Measurements from ENCODE around the gene SERTAD2. TPM values are rescaled to one million over a fixed set of nuclear protein-coding genes. Genes with fewer than 3 reads are reported as not detected.
A peak's percentile ranks its signal among the peaks of the same experiment; 100 is the strongest.

The SERTAD2 gene
- total and polyA plus RNA-seq, 9 donors = 9.9 to 26.8 (median 20.8) TPM

DNA sequence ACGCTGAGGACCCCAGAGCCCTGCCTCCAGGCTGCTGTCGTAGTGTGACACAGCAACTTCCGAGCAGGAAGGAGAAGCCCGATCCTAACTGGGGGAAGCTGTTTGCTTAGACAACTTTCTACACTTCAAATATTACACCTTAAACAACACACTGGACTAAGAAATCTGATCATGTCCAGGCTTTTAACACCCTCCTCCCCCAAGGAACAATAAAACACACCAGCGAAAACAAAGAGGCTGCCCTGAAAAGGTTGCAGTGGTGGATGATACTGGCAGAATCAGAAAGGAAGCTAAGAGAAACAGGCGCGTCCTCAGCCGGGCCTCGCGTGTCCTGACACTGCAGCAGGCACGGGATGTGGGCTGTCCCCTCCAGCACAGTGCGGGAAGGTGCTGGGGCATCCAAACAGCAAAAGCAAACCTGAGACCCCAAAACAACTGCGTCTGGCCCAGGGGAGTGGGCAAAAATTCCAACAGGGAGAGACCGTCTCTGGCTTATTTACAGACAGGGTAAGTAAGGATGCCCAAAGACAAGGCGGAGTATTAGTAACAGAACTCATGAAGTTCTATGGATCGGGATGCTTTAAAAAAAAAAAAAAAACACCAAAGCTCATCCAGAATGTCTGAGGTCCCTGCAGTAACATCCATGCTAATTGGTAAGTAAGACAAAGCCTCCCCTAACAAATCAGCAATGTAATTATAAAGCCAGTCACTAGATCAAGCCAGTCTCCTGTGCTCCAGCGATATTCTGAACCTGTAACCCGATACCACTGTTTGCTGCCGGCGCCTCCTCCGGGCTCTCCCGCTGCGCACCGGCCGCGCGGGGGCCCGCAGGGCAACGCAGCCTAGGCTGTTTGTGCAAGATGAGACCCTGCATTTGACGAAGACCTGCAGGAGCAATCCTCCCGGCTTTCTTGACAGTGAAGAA is 9.0 kb downstream of the SERTAD2 start:
- Histone ChIP-seq H3K27me3 (no peaks in the 10 kb centered on the region), H3K4me3 (peak overlapping the region; percentile 46), H3K9me3 (no peaks in the 10 kb centered on the region), H3K36me3 (no peaks in the 10 kb centered on the region), H3K27ac (peak overlapping the region; percentile 53 to 88), H3K4me1 (ENCODE audit: insufficient read depth) (peaks cover 23% of the 10 kb centered on the region)
- intact Hi-C loops (cut with DNase I) = loop anchor here in 3 of 4 donors (2.0 to 5.0 kb wide), 4 partner anchors 106 to 223 kb away; no protein-coding TSS in a partner anchor
- TF ChIP-seq POLR2A (IDR thresholded peaks at IDR 0.05) = peak; percentile 72
- TF ChIP-seq EP300 (IDR thresholded peaks at IDR 0.05) = no peak
- WGBS, 3 donors = 0 to 1% (median 0%) methylated on average over 31 of the region's 31 CpGs
- DNase-seq = peak; percentile 77 to 82 (median 80)

DNA sequence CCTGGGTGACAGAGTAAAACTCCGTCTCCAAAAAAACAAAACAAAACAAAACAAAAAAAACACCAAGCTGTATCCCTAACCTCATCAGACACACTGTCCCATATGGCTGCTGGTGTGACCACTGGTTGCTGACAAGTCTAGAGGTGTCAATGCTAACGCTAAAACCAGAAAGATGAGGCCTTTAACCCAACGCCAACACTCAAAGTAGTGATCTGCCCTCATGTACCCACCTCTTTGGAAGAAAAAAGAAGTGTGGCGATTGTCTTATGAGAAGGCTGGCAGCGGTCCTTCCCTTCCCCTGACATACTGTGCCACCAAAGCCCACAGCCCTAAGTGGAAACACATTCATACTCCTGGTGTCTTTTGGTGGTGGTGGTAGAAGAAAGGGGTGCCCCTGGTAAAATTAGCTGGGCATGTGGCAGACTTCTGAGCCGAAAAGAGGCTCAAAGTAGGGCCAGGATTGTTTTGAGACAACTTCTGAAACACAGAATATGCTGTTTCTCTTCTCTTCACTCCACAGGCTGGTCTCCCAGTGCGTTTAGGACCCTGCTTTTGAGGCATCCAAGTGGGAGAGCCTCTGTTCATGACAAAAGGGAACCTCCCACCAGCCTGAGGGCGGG is 9.8 kb downstream of the SERTAD2 start:
- Histone ChIP-seq H3K4me3 (peak overlapping the region; percentile 46), H3K9me3 (no peaks in the 10 kb centered on the region), H3K27ac (peak overlapping the region; percentile 53 to 88), H3K36me3 (no peaks in the 10 kb centered on the region), H3K27me3 (no peaks in the 10 kb centered on the region), H3K4me1 (ENCODE audit: insufficient read depth) (peaks cover 22% of the 10 kb centered on the region)
- DNase-seq = no peak
- WGBS, 3 donors = 50 to 54% (median 50%) methylated on average over 8 of the region's 8 CpGs
- no peak for TF ChIP-seq EP300 (IDR thresholded peaks at IDR 0.05)
- TF ChIP-seq, protein P1, sequence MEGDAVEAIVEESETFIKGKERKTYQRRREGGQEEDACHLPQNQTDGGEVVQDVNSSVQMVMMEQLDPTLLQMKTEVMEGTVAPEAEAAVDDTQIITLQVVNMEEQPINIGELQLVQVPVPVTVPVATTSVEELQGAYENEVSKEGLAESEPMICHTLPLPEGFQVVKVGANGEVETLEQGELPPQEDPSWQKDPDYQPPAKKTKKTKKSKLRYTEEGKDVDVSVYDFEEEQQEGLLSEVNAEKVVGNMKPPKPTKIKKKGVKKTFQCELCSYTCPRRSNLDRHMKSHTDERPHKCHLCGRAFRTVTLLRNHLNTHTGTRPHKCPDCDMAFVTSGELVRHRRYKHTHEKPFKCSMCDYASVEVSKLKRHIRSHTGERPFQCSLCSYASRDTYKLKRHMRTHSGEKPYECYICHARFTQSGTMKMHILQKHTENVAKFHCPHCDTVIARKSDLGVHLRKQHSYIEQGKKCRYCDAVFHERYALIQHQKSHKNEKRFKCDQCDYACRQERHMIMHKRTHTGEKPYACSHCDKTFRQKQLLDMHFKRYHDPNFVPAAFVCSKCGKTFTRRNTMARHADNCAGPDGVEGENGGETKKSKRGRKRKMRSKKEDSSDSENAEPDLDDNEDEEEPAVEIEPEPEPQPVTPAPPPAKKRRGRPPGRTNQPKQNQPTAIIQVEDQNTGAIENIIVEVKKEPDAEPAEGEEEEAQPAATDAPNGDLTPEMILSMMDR (IDR thresholded peaks at IDR 0.05) = no peak
- TF ChIP-seq POLR2A (IDR thresholded peaks at IDR 0.05) = no peak
- intact Hi-C loops (cut with DNase I) = loop anchor here in 2 of 4 donors (2.0 to 5.0 kb wide), 3 partner anchors 107 to 221 kb away; no protein-coding TSS in a partner anchor

DNA sequence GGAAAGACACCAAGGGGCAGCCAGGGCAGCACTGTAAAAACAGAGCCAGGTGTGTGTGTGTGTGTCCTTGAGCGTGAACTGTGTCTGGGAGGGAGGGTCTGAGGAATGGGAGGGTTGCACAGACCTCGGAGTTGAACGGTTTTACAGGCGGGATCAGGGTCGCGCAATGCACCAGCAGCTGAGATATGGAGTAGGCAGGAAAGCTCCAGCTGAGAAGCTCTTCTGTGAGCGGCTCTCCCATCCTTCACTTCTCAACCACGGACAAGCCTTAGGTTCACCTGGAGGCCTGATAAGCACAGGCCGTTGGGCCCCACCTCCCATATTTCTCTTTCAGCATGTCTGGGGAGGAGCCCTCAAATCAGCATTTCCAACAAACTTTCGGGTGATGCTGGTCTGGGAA is 12.1 kb downstream of the SERTAD2 start:
- H3K9me3 ChIP-seq = no peaks in the 10 kb centered on the region
- TF ChIP-seq, protein P1 (IDR thresholded peaks at IDR 0.05) = no peak
- no peak for TF ChIP-seq EP300 (IDR thresholded peaks at IDR 0.05)
- TF ChIP-seq POLR2A (IDR thresholded peaks at IDR 0.05) = no peak
- 57 to 67% (median 64%) methylated on average over 10 of the region's 10 CpGs for WGBS, 3 donors
- H3K4me1 ChIP-seq (ENCODE audit: insufficient read depth) = peaks cover 21% of the 10 kb centered on the region
- DNase-seq = no peak
- no peak overlapping the region for H3K4me3 ChIP-seq
- no peaks in the 10 kb centered on the region for H3K36me3 ChIP-seq
- no peak overlapping the region for H3K27ac ChIP-seq
- no peaks in the 10 kb centered on the region for H3K27me3 ChIP-seq
- intact Hi-C loops (cut with DNase I) = loop anchor here in 1 of 4 donors (5.0 kb wide), 1 partner anchor 216 kb away; no protein-coding TSS in a partner anchor

DNA sequence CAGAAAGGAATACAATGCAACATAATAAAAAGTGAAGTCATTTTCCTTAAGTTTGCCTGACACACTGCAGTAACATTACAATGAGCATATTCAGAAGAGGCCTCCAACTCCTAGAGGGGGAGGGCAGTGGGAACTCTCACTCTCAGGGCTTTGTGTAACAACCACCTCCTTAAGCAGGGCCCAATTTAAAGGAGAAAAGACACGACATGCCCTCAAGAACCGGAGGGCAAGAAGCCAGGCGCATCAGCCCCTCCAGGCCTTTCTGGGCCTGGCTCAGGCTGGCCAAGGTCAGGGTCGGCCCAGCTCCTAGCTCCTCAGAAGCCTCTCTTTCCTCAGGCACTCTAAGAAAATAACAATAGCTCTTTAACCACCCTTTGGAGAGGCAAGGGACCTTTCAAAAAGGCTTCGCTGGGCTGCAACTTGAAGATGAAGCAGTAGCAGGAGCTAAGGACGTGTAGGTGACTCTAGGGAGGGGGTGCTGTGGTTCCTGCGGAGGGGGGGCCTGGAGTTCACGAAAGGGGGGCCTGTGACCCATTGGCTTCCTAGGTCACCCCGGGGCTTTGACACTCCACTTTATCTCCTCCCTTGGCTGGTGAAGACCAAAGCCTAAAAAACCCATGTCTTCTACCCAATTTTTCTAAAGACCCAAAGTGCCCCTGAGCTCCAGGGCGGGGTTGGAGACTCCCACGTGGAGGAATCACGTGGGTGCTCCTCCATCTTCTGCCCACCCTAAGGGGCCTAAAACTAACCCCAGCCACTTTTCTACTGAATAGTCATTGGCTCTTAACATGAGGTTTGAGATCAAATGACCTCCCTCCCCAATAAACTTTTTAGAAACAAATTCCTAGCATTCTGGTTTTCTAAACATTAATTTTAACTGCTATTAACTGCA is 13.3 kb downstream of the SERTAD2 start:
- H3K27me3 ChIP-seq = no peaks in the 10 kb centered on the region
- WGBS, 3 donors = 55 to 60% (median 56%) methylated on average over 12 of the region's 12 CpGs
- intact Hi-C loops (cut with DNase I) = loop anchor here in 1 of 4 donors (5.0 kb wide), 1 partner anchor 217 kb away; no protein-coding TSS in a partner anchor

More for the DNA sequence above, 13.3 kb downstream of the SERTAD2 start:
- TF ChIP-seq EP300 (IDR thresholded peaks at IDR 0.05) (no peak), POLR2A (IDR thresholded peaks at IDR 0.05) (no peak)
- TF ChIP-seq, protein P1 (IDR thresholded peaks at IDR 0.05) = no peak
- Histone ChIP-seq H3K27ac (no peak overlapping the region), H3K36me3 (no peaks in the 10 kb centered on the region), H3K4me1 (ENCODE audit: insufficient read depth) (peaks cover 21% of the 10 kb centered on the region), H3K4me3 (no peak overlapping the region), H3K9me3 (no peaks in the 10 kb centered on the region)
- DNase-seq = peak in 2 of 5 donors; percentile 45 to 57
